Measurements from ENCODE around the gene DYNC2H1.

Gene DYNC2H1

GRCh38 chr11:103295704-103296103, 186.5 kb downstream of the DYNC2H1 start:
- no peak overlapping the region for H3K4me3 ChIP-seq (ENCODE audit: low read depth, low read length)
- no peak for DNase-seq (ENCODE audit: low read depth)
- TF ChIP-seq, protein P1, sequence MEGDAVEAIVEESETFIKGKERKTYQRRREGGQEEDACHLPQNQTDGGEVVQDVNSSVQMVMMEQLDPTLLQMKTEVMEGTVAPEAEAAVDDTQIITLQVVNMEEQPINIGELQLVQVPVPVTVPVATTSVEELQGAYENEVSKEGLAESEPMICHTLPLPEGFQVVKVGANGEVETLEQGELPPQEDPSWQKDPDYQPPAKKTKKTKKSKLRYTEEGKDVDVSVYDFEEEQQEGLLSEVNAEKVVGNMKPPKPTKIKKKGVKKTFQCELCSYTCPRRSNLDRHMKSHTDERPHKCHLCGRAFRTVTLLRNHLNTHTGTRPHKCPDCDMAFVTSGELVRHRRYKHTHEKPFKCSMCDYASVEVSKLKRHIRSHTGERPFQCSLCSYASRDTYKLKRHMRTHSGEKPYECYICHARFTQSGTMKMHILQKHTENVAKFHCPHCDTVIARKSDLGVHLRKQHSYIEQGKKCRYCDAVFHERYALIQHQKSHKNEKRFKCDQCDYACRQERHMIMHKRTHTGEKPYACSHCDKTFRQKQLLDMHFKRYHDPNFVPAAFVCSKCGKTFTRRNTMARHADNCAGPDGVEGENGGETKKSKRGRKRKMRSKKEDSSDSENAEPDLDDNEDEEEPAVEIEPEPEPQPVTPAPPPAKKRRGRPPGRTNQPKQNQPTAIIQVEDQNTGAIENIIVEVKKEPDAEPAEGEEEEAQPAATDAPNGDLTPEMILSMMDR (IDR thresholded peaks at IDR 0.05; ENCODE audit: low read depth, low read length, missing control alignments) = no peak

GRCh38 chr11:103297900-103298299, 188.7 kb downstream of the DYNC2H1 start:
- DNase-seq (ENCODE audit: low read depth) = no peak

DNA sequence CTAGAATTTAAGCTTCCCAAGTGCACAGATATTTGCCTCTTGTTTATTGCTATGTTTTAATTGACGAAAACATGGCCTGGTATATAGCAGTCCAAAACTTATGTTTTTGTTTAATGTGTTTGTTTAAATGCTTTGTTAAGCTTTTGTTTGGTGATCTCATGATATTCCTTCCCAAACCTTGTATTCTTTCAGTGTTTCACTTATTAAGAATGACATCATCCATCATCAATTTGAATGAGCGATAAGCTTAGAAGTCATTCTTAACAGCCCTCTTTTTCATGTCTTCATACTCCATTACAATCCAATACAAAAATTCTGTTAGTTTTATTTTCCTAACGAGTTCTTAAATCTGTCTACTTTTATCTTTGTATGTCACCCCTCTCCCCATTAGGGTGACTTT, 206.0 kb downstream of the DYNC2H1 start:
- no peak overlapping the region for H3K4me3 ChIP-seq (ENCODE audit: low read depth, low read length)
- TF ChIP-seq, protein P1 (IDR thresholded peaks at IDR 0.05; ENCODE audit: low read depth, low read length, missing control alignments) = no peak
- no peak for DNase-seq (ENCODE audit: low read depth)

More at GRCh38 chr11:103297900-103298299, 188.7 kb downstream of the DYNC2H1 start:
- H3K4me3 ChIP-seq (ENCODE audit: low read depth, low read length) = no peak overlapping the region
- TF ChIP-seq, protein P1 (IDR thresholded peaks at IDR 0.05; ENCODE audit: low read depth, low read length, missing control alignments) = no peak

- no peak for DNase-seq (ENCODE audit: low read depth)
- no peak overlapping the region for H3K4me3 ChIP-seq (ENCODE audit: low read depth, low read length)
- TF ChIP-seq, protein P1 (IDR thresholded peaks at IDR 0.05; ENCODE audit: low read depth, low read length, missing control alignments) = no peak
Measured at GRCh38 chr11:103317118-103317517, 207.9 kb downstream of the DYNC2H1 start.

- TF ChIP-seq, protein P1 (IDR thresholded peaks at IDR 0.05; ENCODE audit: low read depth, low read length, missing control alignments) = no peak
- H3K4me3 ChIP-seq (ENCODE audit: low read depth, low read length) = no peak overlapping the region
- DNase-seq (ENCODE audit: low read depth) = no peak
Measured at GRCh38 chr11:103322821-103323220, 213.6 kb downstream of the DYNC2H1 start.

DNA sequence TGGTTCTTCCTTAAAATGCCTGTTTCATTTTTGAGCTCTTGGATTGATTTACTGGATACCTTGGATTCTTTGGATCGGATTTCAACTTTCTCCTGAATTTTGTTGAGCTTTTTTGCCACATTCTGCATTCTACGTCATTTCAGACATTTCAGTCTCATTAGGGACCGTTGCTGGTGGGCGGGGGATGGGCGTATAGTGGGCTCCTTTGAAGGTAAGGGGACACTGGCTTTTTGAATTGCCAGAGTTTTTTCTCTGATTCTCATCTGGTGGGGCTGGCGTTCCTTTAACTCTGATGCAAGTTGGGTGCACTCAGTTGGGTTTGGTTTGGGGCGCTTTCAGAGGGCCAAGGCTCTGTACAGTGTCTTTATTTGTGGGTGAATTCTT, 216.5 kb downstream of the DYNC2H1 start:
- DNase-seq (ENCODE audit: low read depth) = no peak

More for the DNA sequence above, 216.5 kb downstream of the DYNC2H1 start:
- H3K4me3 ChIP-seq (ENCODE audit: low read depth, low read length) = no peak overlapping the region
- TF ChIP-seq, protein P1 (IDR thresholded peaks at IDR 0.05; ENCODE audit: low read depth, low read length, missing control alignments) = no peak
